NCI-H1105 (cell line): ENCODE data around the gene COX8C.

Source experiments
- DNase-seq: peaks from one replicate; lab custom pipeline; 2025; lab: John Stamatoyannopoulos, UW

Gene COX8C, protein sequence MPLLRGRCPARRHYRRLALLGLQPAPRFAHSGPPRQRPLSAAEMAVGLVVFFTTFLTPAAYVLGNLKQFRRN

GRCh38 chr14:93346926-93347721, at the start of gene COX8C:
TSS of gene COX8C (plus strand) at chr14:93347182. CDS start at chr14:93347269, 87 bp downstream.
- no peak for DNase-seq

DNA sequence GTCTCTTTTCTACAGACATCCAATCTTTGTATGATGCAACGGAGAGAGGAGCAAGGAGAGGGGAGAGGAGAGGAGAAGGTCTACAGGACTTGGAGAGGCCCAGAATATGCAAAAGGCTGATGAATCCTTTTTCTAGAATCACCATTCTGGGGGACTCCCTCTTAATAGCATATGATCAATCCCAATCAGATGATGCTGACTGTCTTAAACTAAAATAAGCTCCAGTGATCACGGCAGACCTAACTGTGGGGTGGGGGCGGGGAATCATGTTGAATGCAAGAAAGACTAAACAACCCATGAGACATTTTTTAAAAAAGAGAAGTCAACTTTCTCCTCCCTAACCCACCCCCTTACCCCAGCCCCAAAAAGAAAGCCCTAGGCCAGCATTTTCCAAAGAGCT, 47.6 kb upstream of the COX8C start:
- no peak for DNase-seq

GRCh38 chr14:93299866-93300265, 47.1 kb upstream of the COX8C start:
- no peak for DNase-seq

GRCh38 chr14:93301821-93302447, 45.0 kb upstream of the COX8C start:
- DNase-seq: no peak

- no peak for DNase-seq
Observed at GRCh38 chr14:93302688-93303581, 44.0 kb upstream of the COX8C start.

DNA sequence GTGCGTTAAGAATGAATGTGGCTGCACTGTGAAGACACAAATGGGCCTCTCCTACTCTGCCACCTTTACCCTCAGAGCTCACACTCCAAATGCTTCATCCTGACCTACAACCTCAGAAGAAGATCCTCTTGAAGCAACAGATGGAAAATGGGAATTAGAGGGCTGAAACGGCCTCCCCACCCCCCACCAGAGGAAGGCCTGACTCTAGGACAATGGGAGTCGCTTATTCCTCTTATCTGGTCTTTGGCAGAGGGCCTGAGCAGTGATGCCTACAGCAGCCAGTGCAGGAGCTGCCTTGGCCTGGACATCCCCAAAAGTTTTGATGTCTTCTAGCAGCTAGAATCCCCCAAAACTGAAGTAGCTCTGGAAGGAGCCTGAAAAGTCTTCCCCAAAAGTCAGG, 43.3 kb upstream of the COX8C start:
- DNase-seq: no peak

DNA sequence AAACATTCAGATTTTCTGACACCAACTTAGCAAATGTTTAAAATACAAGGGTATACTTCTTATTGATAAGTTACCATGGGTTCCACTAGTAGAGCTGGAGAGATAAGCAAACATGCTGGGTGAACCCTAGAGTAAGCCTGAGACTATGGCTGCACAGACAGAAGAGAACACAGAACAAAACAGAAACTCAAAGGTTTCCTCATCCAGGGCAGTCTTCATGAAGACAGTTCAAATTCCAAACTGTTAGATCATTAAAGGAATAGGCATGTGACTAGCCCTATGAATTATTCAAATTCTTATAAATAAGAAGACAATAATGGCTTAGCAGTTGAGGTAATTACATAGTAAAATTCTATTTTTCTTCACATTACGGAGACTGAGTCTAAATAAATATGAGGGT, 42.2 kb upstream of the COX8C start:
- no peak for DNase-seq

GRCh38 chr14:93305725-93306418, 41.1 kb upstream of the COX8C start:
- no peak for DNase-seq

GRCh38 chr14:93306812-93307211, 40.2 kb upstream of the COX8C start:
- DNase-seq: no peak

- no peak for DNase-seq
Observed at GRCh38 chr14:93308686-93309345, 38.2 kb upstream of the COX8C start.

- DNase-seq: no peak
Observed at GRCh38 chr14:93309427-93309966, 37.5 kb upstream of the COX8C start.

DNA sequence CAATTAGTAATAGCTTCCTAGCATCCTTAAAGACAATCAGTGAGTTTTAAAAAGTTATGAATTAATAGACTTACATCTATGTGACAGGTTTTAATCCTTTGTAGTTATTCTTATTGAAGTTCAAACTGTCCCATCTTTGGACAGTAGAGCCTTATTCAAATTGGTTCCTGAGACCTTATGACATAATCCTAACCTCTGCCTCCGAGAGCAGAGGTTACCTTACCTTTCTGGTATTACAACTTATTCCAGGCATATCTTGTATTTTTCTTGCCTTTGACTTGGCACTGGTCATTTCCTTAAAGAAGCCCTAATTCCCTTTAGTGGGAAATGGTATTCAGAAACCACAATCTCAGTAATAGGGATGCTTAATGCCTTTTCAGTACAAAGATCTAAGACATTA, 35.9 kb upstream of the COX8C start:
- no peak for DNase-seq

- DNase-seq: no peak
Observed at GRCh38 chr14:93315575-93315974, 31.4 kb upstream of the COX8C start.

DNA sequence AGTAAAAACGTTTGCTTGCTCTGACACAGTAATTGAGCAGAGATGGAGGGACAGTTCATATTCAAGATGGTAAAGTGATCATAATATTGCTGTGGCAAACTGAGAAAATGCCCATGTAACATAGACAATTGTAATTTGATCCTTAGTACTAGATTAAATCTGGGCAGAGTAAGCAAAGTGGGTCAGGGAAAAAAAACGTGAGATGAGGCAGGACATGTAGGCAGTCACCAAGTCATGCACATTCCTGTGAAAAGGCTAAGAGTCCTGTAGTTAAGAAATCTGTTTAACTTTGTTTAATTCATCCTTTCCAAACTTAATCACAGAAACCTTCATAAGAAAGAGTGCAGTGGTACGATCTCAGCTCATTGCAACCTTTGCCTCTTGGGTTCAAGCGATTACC, 30.3 kb upstream of the COX8C start:
- no peak for DNase-seq

GRCh38 chr14:93317210-93317874, 29.6 kb upstream of the COX8C start:
- DNase-seq: no peak

- DNase-seq: no peak
Observed at GRCh38 chr14:93317875-93318807, 28.8 kb upstream of the COX8C start.

- DNase-seq: no peak
Observed at GRCh38 chr14:93318927-93319326, 28.1 kb upstream of the COX8C start.

DNA sequence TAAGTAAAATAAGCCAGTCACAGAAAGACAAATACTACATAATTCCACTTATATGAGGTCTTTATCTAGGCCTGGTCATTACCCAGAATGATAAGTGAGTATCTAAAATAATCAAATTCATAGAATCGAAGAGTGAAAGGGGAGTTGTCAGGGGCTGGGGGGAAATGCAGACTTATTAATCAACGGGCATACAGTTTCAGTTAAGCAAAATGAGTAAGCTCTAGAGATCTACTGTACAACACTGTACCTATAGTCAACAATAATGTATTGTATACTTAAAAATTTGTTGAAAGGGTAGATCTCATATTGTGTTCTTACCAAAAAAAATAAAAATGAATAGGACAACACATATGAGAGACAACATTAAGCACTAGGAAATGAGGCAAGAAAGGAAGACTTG, 27.5 kb upstream of the COX8C start:
- no peak for DNase-seq

DNA sequence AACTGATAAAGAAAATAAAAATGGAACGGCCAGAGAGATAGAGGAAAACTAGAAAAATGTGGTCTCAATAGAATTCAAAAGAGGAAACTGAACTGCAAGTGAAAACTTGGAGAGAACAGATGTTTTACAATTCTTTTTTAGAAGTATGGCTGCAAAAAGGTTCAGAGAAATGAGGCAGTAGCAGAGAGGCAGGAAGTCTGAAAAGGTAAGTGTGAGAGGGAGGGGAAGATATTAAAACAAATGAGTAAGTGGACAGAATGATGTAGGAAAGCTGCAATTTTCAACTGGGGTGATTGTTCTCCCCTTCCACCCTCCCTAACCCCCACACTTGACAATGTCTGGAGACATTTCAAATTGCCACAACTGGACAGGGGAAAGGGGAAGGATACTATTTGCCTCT, 27.0 kb upstream of the COX8C start:
- DNase-seq: no peak
